HUES48 (cell line): ENCODE data around the gene ALPK1.
"Not testable (repeated sequence)": the region's sequence is repeated elsewhere in the genome, so short reads cannot be mapped to it uniquely, and the experiment has no call there.

Experiments
- H3K27ac ChIP-seq: one replicate; pipeline ENCODE4 v1.7.0; 2013; ENCODE audit warnings: low read depth, low read length, inconsistent platforms
- H3K27me3 ChIP-seq: 2 replicates; pipeline ENCODE4 v1.6.1; 2013; ENCODE audit warnings: mild to moderate bottlenecking, low read length; ENCODE audit not compliant: control insufficient read depth, insufficient read depth
- H3K36me3 ChIP-seq: 2 replicates; pipeline ENCODE4 v1.6.1; 2013; ENCODE audit warnings: low read length; ENCODE audit not compliant: control insufficient read depth, insufficient read depth
- H3K4me1 ChIP-seq: 2 replicates; pipeline ENCODE4 v1.6.1; 2013; ENCODE audit warnings: mild to moderate bottlenecking, low read length; ENCODE audit not compliant: control insufficient read depth, insufficient read depth
- H3K4me3 ChIP-seq: 2 replicates; pipeline ENCODE4 v1.5.1; 2013; ENCODE audit warnings: mild to moderate bottlenecking, low read depth, low read length
- H3K9ac ChIP-seq: 2 replicates; pipeline ENCODE4 v1.6.1; 2013; ENCODE audit warnings: mild to moderate bottlenecking, low read depth, low read length, moderate library complexity
- H3K9me3 ChIP-seq: 2 replicates; pipeline ENCODE4 v1.6.1; 2013; ENCODE audit warnings: low read length; ENCODE audit not compliant: control insufficient read depth, insufficient read depth

ALPK1 gene

DNA sequence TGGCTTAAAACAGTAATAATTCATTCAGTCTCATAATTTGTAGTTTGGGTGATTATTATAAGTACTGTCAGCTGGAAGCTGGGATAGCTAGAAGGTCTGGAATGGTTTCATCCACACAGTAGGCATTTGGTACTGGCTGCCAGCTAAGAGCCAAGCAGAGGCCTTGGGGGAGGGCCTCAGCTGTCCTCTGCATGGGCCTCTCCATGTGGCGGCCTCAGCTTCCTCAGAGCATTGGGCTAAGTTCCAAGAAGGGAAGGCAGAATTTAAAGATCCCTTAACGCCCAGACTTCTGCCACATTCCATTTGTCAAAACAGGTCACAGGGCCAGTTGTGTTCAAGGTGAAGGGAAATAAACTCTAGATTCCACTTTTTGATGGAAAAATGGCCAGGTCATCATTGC, 125.5 kb downstream of the ALPK1 start:
- Histone ChIP-seq H3K27ac (no peak overlapping the region), H3K36me3 (no peaks in the 10 kb centered on the region), H3K4me3 (no peak overlapping the region), H3K27me3 (peaks cover 3% of the 10 kb centered on the region; the same call in 1 of the 2 replicates), H3K4me1 (no peaks in the 10 kb centered on the region), H3K9ac (no peak overlapping the region), H3K9me3 (no peaks in the 10 kb centered on the region)

DNA sequence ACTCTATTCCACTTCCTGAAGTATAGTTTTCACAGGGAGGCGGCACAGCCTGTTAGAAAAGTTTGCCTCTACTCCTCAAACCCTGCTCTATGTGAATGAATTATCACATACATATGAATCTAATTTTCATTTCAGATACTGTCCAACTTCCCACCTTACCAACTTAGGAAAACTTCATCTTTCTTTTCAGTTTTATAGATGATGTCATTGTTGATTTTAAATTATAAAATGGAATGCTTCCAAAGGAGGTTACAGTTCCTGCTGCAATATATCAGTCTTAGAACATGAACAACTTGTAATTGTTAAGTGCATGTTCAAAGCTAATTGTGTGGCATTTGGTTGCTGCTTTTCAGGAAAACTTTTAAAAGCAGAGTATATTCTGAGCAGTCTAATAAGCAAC, 126.4 kb downstream of the ALPK1 start:
- no peaks in the 10 kb centered on the region for H3K36me3 ChIP-seq
- H3K27me3 ChIP-seq: no peaks in the 10 kb centered on the region
- no peak overlapping the region for H3K9ac ChIP-seq
- H3K9me3 ChIP-seq: no peaks in the 10 kb centered on the region
- no peak overlapping the region for H3K27ac ChIP-seq
- no peaks in the 10 kb centered on the region for H3K4me1 ChIP-seq
- no peak overlapping the region for H3K4me3 ChIP-seq

DNA sequence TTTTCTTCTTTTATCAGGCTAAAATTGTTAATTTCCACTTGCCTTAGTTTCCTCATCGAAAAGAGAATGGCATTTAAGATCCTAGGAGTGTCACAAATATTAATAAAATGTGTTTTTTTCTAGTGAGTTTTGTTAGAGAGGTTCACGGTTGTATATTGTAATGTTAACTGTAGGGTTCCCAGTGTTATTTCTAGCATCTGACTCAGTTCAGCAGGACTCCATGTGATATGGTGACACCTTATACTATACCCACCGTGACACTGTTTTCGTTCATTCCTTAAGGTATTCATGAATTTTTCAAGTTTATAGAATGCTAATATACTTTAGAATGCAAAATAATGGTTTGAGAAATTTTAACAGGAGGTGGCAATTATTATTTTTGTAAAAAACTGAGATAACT, 128.7 kb downstream of the ALPK1 start:
- Histone ChIP-seq H3K9ac (no peak overlapping the region), H3K36me3 (no peaks in the 10 kb centered on the region), H3K4me3 (no peak overlapping the region), H3K27ac (no peak overlapping the region), H3K4me1 (no peaks in the 10 kb centered on the region), H3K9me3 (no peaks in the 10 kb centered on the region), H3K27me3 (no peaks in the 10 kb centered on the region)

DNA sequence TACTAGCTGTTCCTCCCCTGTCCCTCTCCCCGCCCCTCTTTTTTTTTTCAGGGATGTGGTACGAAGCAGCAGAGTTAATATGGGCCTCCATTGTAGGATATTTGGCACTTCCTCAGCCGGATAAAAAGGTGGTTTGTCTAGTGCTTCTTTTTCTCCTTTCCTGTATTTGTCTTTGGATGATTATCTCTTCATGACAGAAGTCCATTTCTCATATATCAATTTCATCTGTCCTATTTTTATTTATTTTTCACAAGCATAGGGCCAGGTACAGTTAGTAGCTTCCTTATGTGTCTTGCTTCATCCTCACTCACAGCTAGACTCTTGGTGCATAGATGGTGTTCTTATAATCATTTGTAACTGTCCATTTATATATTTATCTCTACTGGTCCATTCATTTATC, 129.2 kb downstream of the ALPK1 start:
- Histone ChIP-seq H3K9me3 (no peaks in the 10 kb centered on the region), H3K4me1 (no peaks in the 10 kb centered on the region), H3K9ac (no peak overlapping the region), H3K4me3 (no peak overlapping the region), H3K36me3 (no peaks in the 10 kb centered on the region), H3K27ac (no peak overlapping the region), H3K27me3 (no peaks in the 10 kb centered on the region; the same call in 1 of the 2 replicates)

DNA sequence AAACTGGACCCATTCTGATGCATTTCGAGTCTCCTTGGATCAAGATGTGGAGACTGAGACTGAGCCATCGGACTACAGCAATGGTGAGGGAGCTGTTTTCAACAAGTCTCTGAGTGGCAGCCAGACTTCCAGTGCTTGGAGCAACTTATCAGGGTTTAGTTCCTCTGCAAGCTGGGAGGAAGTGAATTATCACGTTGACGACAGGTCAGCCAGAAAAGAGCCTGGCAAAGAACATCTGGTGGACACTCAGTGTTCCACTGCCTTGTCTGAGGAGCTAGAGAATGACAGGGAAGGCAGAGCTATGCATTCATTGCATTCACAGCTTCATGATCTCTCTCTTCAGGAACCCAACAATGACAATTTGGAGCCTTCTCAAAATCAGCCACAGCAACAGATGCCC, 134.0 kb downstream of the ALPK1 start:
- Histone ChIP-seq H3K4me1 (no peaks in the 10 kb centered on the region), H3K36me3 (no peaks in the 10 kb centered on the region), H3K4me3 (no peak overlapping the region), H3K27me3 (no peaks in the 10 kb centered on the region; the same call in 1 of the 2 replicates), H3K9ac (no peak overlapping the region), H3K9me3 (no peaks in the 10 kb centered on the region), H3K27ac (no peak overlapping the region)

DNA sequence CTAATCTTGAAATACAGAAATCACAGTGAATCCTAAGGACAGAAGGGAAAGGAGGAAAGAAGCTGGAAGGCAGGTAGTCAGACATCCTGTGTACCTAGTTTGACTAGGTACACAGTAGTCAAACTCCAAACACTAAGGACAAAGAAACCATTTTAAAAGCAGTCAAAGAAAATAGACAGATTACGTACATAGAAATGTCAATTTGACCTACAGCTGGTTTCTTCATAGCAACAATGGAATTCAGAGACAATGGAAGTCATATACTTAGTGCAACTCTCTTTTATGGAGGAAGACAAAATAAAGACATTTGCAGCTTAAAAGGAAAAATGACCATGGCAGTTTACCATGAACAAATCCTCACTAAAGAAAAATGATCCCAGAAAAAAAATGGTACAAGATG, 139.8 kb downstream of the ALPK1 start:
- Histone ChIP-seq H3K9ac (no peak overlapping the region), H3K9me3 (no peaks in the 10 kb centered on the region), H3K36me3 (no peaks in the 10 kb centered on the region), H3K4me3 (no peak overlapping the region), H3K4me1 (no peaks in the 10 kb centered on the region), H3K27ac (no peak overlapping the region), H3K27me3 (no peaks in the 10 kb centered on the region)

DNA sequence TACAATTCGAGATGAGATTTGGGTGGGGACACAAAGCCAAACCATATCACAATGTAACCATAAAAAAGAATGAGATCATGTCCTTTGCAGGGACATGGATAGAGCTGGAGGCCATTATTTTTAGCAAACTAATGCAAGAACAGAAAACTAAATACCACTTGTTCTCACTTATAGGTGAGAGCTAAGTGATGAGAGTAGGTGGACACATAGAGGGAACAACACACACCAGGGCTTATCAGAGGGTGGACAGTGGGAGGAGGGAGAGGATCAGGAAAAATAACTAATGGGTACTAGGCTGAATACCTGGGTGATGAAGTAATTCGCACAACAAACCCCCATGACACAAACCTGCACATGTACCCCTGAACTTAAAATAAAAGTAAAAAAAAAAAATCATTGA, 145.1 kb downstream of the ALPK1 start:
- not testable (repeated sequence) for H3K9ac ChIP-seq, H3K4me1 ChIP-seq, H3K9me3 ChIP-seq, H3K27me3 ChIP-seq, H3K27ac ChIP-seq, H3K36me3 ChIP-seq, H3K4me3 ChIP-seq

DNA sequence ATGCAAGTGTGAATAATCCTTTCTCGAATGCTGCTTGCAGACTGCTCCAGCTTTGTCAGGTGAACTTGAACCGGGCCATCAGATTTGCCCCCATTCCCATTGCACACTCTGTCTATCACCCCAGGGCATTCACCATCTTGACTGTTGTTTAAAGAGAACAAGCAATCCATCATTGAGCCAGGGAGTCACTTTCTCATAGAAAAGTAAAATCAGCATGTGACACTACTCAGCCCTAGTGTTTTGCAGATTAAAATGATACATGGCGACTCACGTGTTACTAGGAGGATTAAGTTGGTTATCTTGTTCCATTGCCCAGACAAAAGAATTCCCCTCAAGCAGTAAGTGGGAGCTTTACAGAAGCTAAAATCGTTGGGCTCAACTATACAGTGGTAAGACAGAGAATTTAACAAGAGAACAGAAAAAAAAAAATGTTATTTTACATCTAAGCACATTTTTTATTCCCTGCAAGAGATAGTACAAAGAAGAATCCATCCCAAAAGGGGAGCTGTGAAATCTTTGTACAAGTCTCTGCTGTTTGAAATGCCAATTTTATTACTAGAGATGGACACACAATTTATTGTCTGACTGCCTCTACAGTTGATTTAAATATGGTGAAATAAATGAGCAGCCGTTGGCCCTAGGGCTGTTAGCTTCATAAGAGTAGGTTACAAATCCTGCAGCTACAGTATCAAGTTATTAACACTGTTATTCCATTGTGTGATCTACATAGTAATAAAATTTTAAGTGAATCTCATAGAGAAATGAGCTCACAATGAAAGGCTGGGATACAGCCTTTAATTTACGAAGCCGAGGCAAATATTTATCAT, 151.3 kb downstream of the ALPK1 start:
- Histone ChIP-seq H3K27ac (no peak overlapping the region), H3K4me1 (peaks cover 28% of the 10 kb centered on the region), H3K4me3 (no peak overlapping the region), H3K36me3 (no peaks in the 10 kb centered on the region), H3K27me3 (no peaks in the 10 kb centered on the region), H3K9ac (no peak overlapping the region), H3K9me3 (peaks cover 9% of the 10 kb centered on the region; the same call in 1 of the 2 replicates)

DNA sequence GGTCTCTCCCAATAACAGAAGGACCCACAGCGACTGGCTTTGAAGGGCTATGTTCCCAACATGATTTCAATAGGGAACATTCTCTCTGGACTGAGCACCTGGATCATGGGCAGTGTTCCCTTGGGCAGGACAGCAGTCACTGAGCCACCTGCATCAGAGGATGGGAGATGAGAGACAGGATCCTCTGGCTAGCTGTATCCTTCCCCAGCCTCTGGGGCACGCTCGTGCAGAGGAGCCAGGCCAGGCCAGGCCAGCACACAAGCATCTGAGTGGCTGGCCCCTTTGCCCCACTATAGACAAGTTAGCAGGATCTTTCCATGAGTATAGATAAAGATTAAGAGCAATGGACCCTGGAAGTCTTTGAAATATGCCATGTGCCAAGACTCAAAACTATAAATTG, 152.5 kb downstream of the ALPK1 start:
- Histone ChIP-seq H3K36me3 (no peaks in the 10 kb centered on the region), H3K9ac (no peak overlapping the region), H3K27ac (no peak overlapping the region), H3K9me3 (peaks cover 9% of the 10 kb centered on the region; the same call in 1 of the 2 replicates), H3K27me3 (no peaks in the 10 kb centered on the region), H3K4me1 (peaks cover 40% of the 10 kb centered on the region), H3K4me3 (no peak overlapping the region)

DNA sequence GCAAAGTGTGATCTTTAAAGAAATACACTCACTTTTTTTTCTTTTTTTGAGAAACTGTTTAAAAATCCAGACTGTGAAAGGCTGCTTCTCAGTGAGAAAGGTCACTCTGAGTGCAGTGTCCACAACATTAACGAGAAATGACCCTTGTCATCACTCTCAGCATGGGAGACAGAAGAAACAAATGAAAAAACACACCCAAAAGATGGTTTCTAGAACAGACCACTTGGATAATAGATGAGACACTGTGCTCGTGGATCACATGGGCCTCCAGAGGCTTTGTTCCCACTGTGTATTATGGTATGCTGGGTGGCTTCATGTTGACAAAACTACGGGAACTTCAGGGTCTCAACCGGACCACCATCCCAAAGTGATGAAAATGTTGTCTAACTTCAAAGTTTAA, 153.9 kb downstream of the ALPK1 start:
- Histone ChIP-seq H3K4me1 (peaks cover 40% of the 10 kb centered on the region), H3K9me3 (no peaks in the 10 kb centered on the region), H3K4me3 (no peak overlapping the region), H3K36me3 (no peaks in the 10 kb centered on the region), H3K27me3 (no peaks in the 10 kb centered on the region), H3K9ac (no peak overlapping the region), H3K27ac (no peak overlapping the region)

DNA sequence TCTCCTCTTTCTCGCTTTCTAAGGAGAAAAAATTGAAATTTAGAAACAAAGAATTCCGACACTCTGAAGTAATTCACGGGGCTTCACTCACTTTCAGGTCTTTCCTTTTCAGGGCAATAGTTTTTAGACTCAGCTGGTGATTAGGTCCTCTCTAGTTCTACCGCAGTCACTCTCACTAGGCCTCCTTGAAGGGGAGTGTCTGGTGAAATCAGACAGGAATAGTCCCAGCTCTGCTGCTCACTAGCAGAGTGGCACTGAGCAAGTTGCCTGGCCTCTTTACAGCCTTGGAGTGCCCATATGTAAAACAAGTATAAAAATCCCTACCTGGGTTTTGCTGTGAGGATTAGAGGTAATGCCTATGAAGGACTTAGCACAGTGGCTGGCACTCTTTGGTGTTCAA, 154.7 kb downstream of the ALPK1 start:
- Histone ChIP-seq H3K9ac (no peak overlapping the region), H3K27me3 (no peaks in the 10 kb centered on the region), H3K27ac (no peak overlapping the region), H3K9me3 (no peaks in the 10 kb centered on the region), H3K4me3 (no peak overlapping the region), H3K4me1 (peaks cover 40% of the 10 kb centered on the region), H3K36me3 (no peaks in the 10 kb centered on the region)
